HG03469 (cell line): ENCODE data around the gene TNMD.
"Not testable (repeated sequence)": the region's sequence is repeated elsewhere in the genome, so short reads cannot be mapped to it uniquely, and the experiment has no call there.

Source experiments
- ATAC-seq: cut with Tn5 transposase; IDR thresholded peaks from one replicate; pipeline ENCODE4 v1.9.1; 2021; ENCODE audit warnings: mild to moderate bottlenecking, moderate library complexity, moderate number of reproducible peaks; ENCODE audit not compliant: unreplicated experiment

Gene TNMD

GRCh38 chrX:100584611-100585010 is at the start of gene TNMD:
TSS of gene TNMD (plus strand) at chrX:100584936. CDS start at chrX:100585019, 83 bp downstream.
- no peak for ATAC-seq

- ATAC-seq: not testable (repeated sequence)
Observed at GRCh38 chrX:100565534-100565933, 19.2 kb upstream of the TNMD start.

- no peak for ATAC-seq
Observed at GRCh38 chrX:100586747-100587146, 2.0 kb downstream of the TNMD start.

GRCh38 chrX:100587861-100588260 is 3.1 kb downstream of the TNMD start:
- ATAC-seq: no peak

GRCh38 chrX:100591256-100592051 is 6.7 kb downstream of the TNMD start:
- ATAC-seq: no peak

- no peak for ATAC-seq
Observed at GRCh38 chrX:100593126-100593525, 8.4 kb downstream of the TNMD start.

GRCh38 chrX:100593581-100593980 is 8.8 kb downstream of the TNMD start:
- no peak for ATAC-seq

- no peak for ATAC-seq
Observed at GRCh38 chrX:100596601-100597000, 11.9 kb downstream of the TNMD start.

GRCh38 chrX:100599456-100599855 is 14.7 kb downstream of the TNMD start:
- ATAC-seq: no peak

- no peak for ATAC-seq
Observed at GRCh38 chrX:100600340-100600739, 15.6 kb downstream of the TNMD start.

- peak; percentile 67 for ATAC-seq
Observed at GRCh38 chrX:100600758-100601157, 16.0 kb downstream of the TNMD start.

GRCh38 chrX:100606753-100607152 is 22.0 kb downstream of the TNMD start:
- peak; percentile 44 for ATAC-seq

- ATAC-seq: no peak
Observed at GRCh38 chrX:100609591-100609990, 24.9 kb downstream of the TNMD start.

GRCh38 chrX:100611951-100612350 is 27.2 kb downstream of the TNMD start:
- no peak for ATAC-seq

GRCh38 chrX:100615005-100615404 is 30.3 kb downstream of the TNMD start:
- peak; percentile 100 for ATAC-seq

- ATAC-seq: no peak
Observed at GRCh38 chrX:100623001-100623400, 38.3 kb downstream of the TNMD start.

- peak; percentile 85 for ATAC-seq
Observed at GRCh38 chrX:100625985-100626491, 41.3 kb downstream of the TNMD start.

GRCh38 chrX:100635040-100635439 is 50.3 kb downstream of the TNMD start:
- ATAC-seq: no peak

- ATAC-seq: no peak
Observed at GRCh38 chrX:100635989-100636320, 51.2 kb downstream of the TNMD start.

GRCh38 chrX:100636321-100636991 is 51.7 kb downstream of the TNMD start, which contains the start of gene TSPAN6:
TSS of gene TSPAN6 (minus strand) at chrX:100636806. CDS start at chrX:100636694, 112 bp downstream.
- ATAC-seq: peak; percentile 99

- ATAC-seq: no peak
Observed at GRCh38 chrX:100642290-100642689, 57.6 kb downstream of the TNMD start.

GRCh38 chrX:100643212-100643611 is 58.5 kb downstream of the TNMD start:
- ATAC-seq: no peak
